ENCODE data around the gene CRMP1. TPM values are rescaled to one million over a fixed set of nuclear protein-coding genes. Genes with fewer than 3 reads are reported as not detected.

Gene CRMP1
- total RNA-seq, 1 experiment from 2014 or later, result 77.5 TPM

GRCh38 chr4:5798946-5799345 lies 93.9 kb downstream of the CRMP1 start:
- no peak overlapping the region for H3K4me3 ChIP-seq (ENCODE audit: low read depth, low read length, poor library complexity, severe bottlenecking)
- H3K36me3 ChIP-seq (ENCODE audit: insufficient read depth, low read length, poor library complexity, severe bottlenecking), result peaks cover 8% of the 10 kb centered on the region
- TF ChIP-seq EZH2 (IDR thresholded peaks at IDR 0.05; ENCODE audit: borderline replicate concordance, low read depth, low read length, poor library complexity, severe bottlenecking) (no peak), CTCF (conservative IDR thresholded peaks at IDR 0.05; ENCODE audit: low read depth, low read length) (no peak)
- no peaks in the 10 kb centered on the region for H3K9me3 ChIP-seq (ENCODE audit: low read depth, low read length, poor library complexity, severe bottlenecking)
- H3K4me1 ChIP-seq (ENCODE audit: insufficient read depth, low read length, poor library complexity, severe bottlenecking), result no peaks in the 10 kb centered on the region
- POLR2A ChIA-PET (ENCODE audit: low non-redundant PET), result no interaction called here
- no TSS peak for BruUV-seq (replicated peaks)
- intact Hi-C loops (cut with micrococcal nuclease; ENCODE audit: unreplicated experiment), result no loop called here
- no peak for DNase-seq (ENCODE audit: low spot score)
- H3K27ac ChIP-seq (ENCODE audit: low read depth, low read length, poor library complexity, severe bottlenecking), result no peak overlapping the region
- no peaks in the 10 kb centered on the region for H3K27me3 ChIP-seq (replicated peaks; ENCODE audit: insufficient read depth, low read depth, low read length, poor library complexity)
- CTCF ChIA-PET, result no interaction called here

- CTCF ChIA-PET, result no interaction called here
- no peak for DNase-seq (ENCODE audit: low spot score)
- intact Hi-C loops (cut with micrococcal nuclease; ENCODE audit: unreplicated experiment), result no loop called here
These were observed 94.4 kb downstream of the CRMP1 start for GRCh38 chr4:5798462-5798861.

GRCh38 chr4:5797866-5798265 lies 95.0 kb downstream of the CRMP1 start:
- H3K27ac ChIP-seq (ENCODE audit: low read depth, low read length, poor library complexity, severe bottlenecking), result no peak overlapping the region
- H3K4me1 ChIP-seq (ENCODE audit: insufficient read depth, low read length, poor library complexity, severe bottlenecking), result no peaks in the 10 kb centered on the region
- no peak for DNase-seq (ENCODE audit: low spot score)
- intact Hi-C loops (cut with micrococcal nuclease; ENCODE audit: unreplicated experiment), result no loop called here
- H3K27me3 ChIP-seq (replicated peaks; ENCODE audit: insufficient read depth, low read depth, low read length, poor library complexity), result no peaks in the 10 kb centered on the region
- no peaks in the 10 kb centered on the region for H3K9me3 ChIP-seq (ENCODE audit: low read depth, low read length, poor library complexity, severe bottlenecking)
- ChIA-PET POLR2A (ENCODE audit: low non-redundant PET) (no interaction called here), CTCF (no interaction called here)
- H3K36me3 ChIP-seq (ENCODE audit: insufficient read depth, low read length, poor library complexity, severe bottlenecking), result peaks cover 8% of the 10 kb centered on the region
- TF ChIP-seq EZH2 (IDR thresholded peaks at IDR 0.05; ENCODE audit: borderline replicate concordance, low read depth, low read length, poor library complexity, severe bottlenecking) (no peak), CTCF (conservative IDR thresholded peaks at IDR 0.05; ENCODE audit: low read depth, low read length) (no peak)
- H3K4me3 ChIP-seq (ENCODE audit: low read depth, low read length, poor library complexity, severe bottlenecking), result no peak overlapping the region
- BruUV-seq (replicated peaks), result no TSS peak

More at GRCh38 chr4:5798462-5798861, 94.4 kb downstream of the CRMP1 start:
- Histone ChIP-seq H3K27me3 (replicated peaks; ENCODE audit: insufficient read depth, low read depth, low read length, poor library complexity) (no peaks in the 10 kb centered on the region), H3K4me3 (ENCODE audit: low read depth, low read length, poor library complexity, severe bottlenecking) (no peak overlapping the region), H3K27ac (ENCODE audit: low read depth, low read length, poor library complexity, severe bottlenecking) (no peak overlapping the region), H3K9me3 (ENCODE audit: low read depth, low read length, poor library complexity, severe bottlenecking) (no peaks in the 10 kb centered on the region), H3K36me3 (ENCODE audit: insufficient read depth, low read length, poor library complexity, severe bottlenecking) (peaks cover 8% of the 10 kb centered on the region), H3K4me1 (ENCODE audit: insufficient read depth, low read length, poor library complexity, severe bottlenecking) (no peaks in the 10 kb centered on the region)
- BruUV-seq (replicated peaks), result no TSS peak
- no peak for TF ChIP-seq CTCF (conservative IDR thresholded peaks at IDR 0.05; ENCODE audit: low read depth, low read length)
- TF ChIP-seq EZH2 (IDR thresholded peaks at IDR 0.05; ENCODE audit: borderline replicate concordance, low read depth, low read length, poor library complexity, severe bottlenecking), result no peak
- POLR2A ChIA-PET (ENCODE audit: low non-redundant PET), result no interaction called here

All from A673 (cell line).